ENCODE results near the gene PNCK.

- TF ChIP-seq CTCF (IDR thresholded peaks at IDR 0.05) (no peak), POLR2A (IDR thresholded peaks at IDR 0.05) (no peak)
Measured at GRCh38 chrX:153706799-153707198, 33.2 kb upstream of the PNCK start.
